ENCODE measurements around the gene SNHG17.
"Not testable (repeated sequence)": the region's sequence is repeated elsewhere in the genome, so short reads cannot be mapped to it uniquely, and the experiment has no call there.

Gene SNHG17

DNA sequence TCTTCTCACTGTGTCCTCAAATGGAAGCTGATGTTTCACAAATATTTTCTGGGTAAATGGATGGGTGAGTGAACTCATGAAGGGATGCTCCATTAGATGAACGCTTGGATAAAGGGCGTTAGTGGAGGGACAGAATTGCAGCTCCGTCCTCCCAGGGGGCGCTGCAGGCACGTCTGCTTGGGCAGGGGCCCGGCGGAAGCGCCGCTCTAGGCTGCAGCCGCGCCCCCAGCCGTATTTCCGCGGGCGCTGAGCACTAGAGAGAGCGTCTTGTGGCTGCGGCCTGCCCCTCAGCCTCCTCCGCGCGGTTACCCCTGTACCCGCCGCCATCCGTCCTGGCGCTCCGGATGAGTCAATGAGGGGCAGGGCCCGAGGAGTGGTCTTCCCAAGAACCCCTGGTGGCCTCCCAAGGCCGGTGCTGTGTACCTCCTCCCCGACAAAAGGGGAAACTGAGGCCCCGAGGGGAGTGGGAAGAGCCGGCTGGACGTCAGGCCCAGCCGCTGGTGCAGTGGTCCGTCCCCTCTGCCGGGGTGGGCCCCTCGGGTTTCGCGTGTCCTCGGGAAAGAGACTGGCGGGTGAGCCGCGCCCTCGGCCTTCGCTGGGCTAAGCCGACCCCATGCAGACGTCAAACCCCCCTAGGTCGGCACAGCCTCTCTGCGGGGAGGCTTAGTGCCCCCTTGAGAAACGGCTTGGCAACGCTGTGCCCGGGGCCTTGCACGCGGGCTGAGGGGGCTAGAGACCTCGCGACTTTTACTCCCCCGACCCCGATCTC lies 11.5 kb upstream of the SNHG17 start:
- H3K4me3 ChIP-seq (ENCODE audit: low read length), result peak overlapping the region; percentile 95
- no peaks in the 10 kb centered on the region for H3K9me3 ChIP-seq (replicated peaks; ENCODE audit: low read length)
- peaks cover 21% of the 10 kb centered on the region for H3K36me3 ChIP-seq (ENCODE audit: insufficient read depth, low read length)
- peaks cover 17% of the 10 kb centered on the region for H3K4me1 ChIP-seq (ENCODE audit: control insufficient read depth, insufficient read depth, low read length)
- peaks cover 8% of the 10 kb centered on the region for H3K27me3 ChIP-seq (ENCODE audit: control insufficient read depth, insufficient read depth, low read length)
- H3K9ac ChIP-seq (ENCODE audit: low read depth, low read length), result peak overlapping the region; percentile 99
- peak overlapping the region; percentile 90 for H3K4me2 ChIP-seq (ENCODE audit: low read length)

DNA sequence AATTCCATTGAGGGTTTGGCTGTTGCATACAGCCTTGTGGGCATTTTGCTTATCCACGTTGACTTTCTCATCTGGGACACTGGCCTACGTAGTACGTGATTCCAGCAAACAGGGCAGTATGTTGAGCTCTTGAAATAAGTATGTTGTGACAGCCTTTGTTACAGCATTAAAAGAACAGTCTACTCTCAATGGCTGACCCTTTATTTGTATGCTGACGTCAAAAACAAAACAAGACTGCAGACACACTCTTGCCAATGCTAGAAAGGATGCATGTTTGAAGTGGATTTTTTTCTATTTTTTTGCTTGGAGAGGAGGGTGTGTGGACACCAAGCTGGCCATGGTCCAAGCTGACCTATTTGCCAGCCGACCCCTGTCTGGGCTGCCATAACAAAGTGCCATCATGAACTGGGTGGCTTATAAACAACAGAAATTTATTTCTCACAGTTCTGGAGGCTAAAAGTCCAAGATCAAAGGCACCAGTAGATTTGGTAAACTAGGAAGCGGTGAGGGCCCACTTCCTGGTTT lies 10.8 kb upstream of the SNHG17 start:
- H3K4me3 ChIP-seq (ENCODE audit: low read length), result peak overlapping the region; percentile 95
- peaks cover 17% of the 10 kb centered on the region for H3K36me3 ChIP-seq (ENCODE audit: insufficient read depth, low read length)
- peak overlapping the region; percentile 90 for H3K4me2 ChIP-seq (ENCODE audit: low read length)
- no peaks in the 10 kb centered on the region for H3K9me3 ChIP-seq (replicated peaks; ENCODE audit: low read length)
- peaks cover 8% of the 10 kb centered on the region for H3K27me3 ChIP-seq (ENCODE audit: control insufficient read depth, insufficient read depth, low read length)
- H3K9ac ChIP-seq (ENCODE audit: low read depth, low read length), result peak overlapping the region; percentile 99
- H3K4me1 ChIP-seq (ENCODE audit: control insufficient read depth, insufficient read depth, low read length), result peaks cover 12% of the 10 kb centered on the region

- Histone ChIP-seq H3K36me3 (ENCODE audit: insufficient read depth, low read length) (peaks cover 12% of the 10 kb centered on the region), H3K9ac (ENCODE audit: low read depth, low read length) (no peak overlapping the region), H3K4me2 (ENCODE audit: low read length) (no peak overlapping the region), H3K9me3 (replicated peaks; ENCODE audit: low read length) (no peaks in the 10 kb centered on the region), H3K27me3 (ENCODE audit: control insufficient read depth, insufficient read depth, low read length) (peaks cover 8% of the 10 kb centered on the region), H3K4me1 (ENCODE audit: control insufficient read depth, insufficient read depth, low read length) (peaks cover 10% of the 10 kb centered on the region), H3K4me3 (ENCODE audit: low read length) (no peak overlapping the region)
These were observed 10.3 kb upstream of the SNHG17 start for GRCh38 chr20:38445381-38445796.

GRCh38 chr20:38441916-38442315 lies 6.8 kb upstream of the SNHG17 start:
- peaks cover 17% of the 10 kb centered on the region for H3K27me3 ChIP-seq (ENCODE audit: control insufficient read depth, insufficient read depth, low read length)
- no peak overlapping the region for H3K4me2 ChIP-seq (ENCODE audit: low read length)
- H3K4me3 ChIP-seq (ENCODE audit: low read length), result no peak overlapping the region
- H3K4me1 ChIP-seq (ENCODE audit: control insufficient read depth, insufficient read depth, low read length), result no peaks in the 10 kb centered on the region
- no peaks in the 10 kb centered on the region for H3K9me3 ChIP-seq (replicated peaks; ENCODE audit: low read length)
- no peak overlapping the region for H3K9ac ChIP-seq (ENCODE audit: low read depth, low read length)
- no peaks in the 10 kb centered on the region for H3K36me3 ChIP-seq (ENCODE audit: insufficient read depth, low read length)

GRCh38 chr20:38441110-38441509 lies 6.0 kb upstream of the SNHG17 start:
- not testable (repeated sequence) for H3K4me2 ChIP-seq (ENCODE audit: low read length); H3K9me3 ChIP-seq (replicated peaks; ENCODE audit: low read length); H3K4me1 ChIP-seq (ENCODE audit: control insufficient read depth, insufficient read depth, low read length); H3K4me3 ChIP-seq (ENCODE audit: low read length); H3K36me3 ChIP-seq (ENCODE audit: insufficient read depth, low read length); H3K9ac ChIP-seq (ENCODE audit: low read depth, low read length)
- peaks cover 17% of the 10 kb centered on the region for H3K27me3 ChIP-seq (ENCODE audit: control insufficient read depth, insufficient read depth, low read length)

GRCh38 chr20:38437796-38438195 lies 2.7 kb upstream of the SNHG17 start:
- Histone ChIP-seq H3K27me3 (ENCODE audit: control insufficient read depth, insufficient read depth, low read length) (peaks cover 16% of the 10 kb centered on the region), H3K4me2 (ENCODE audit: low read length) (no peak overlapping the region), H3K9me3 (replicated peaks; ENCODE audit: low read length) (no peaks in the 10 kb centered on the region), H3K4me1 (ENCODE audit: control insufficient read depth, insufficient read depth, low read length) (peaks cover 18% of the 10 kb centered on the region), H3K9ac (ENCODE audit: low read depth, low read length) (no peak overlapping the region), H3K4me3 (ENCODE audit: low read length) (no peak overlapping the region), H3K36me3 (ENCODE audit: insufficient read depth, low read length) (peaks cover 13% of the 10 kb centered on the region)

DNA sequence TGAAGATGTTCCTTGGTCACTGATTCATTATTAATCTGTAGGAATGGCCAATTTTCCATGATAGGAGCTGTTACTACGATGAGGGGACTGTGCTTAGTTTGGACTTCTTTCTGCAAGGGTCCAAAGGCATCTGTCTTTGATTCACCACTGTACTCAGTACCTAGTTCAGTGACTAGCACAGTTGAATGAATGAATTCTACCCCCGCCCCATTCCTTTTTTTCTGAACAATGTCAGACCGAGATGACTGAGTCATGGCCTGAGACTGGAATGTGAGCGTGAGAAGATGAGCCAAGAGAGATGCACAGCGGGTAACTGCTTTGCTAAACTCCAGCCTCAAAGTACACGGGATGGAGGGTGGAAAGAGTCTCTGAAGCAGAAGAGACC lies 419 bp upstream of the SNHG17 start:
- Histone ChIP-seq H3K9ac (ENCODE audit: low read depth, low read length) (no peak overlapping the region), H3K4me2 (ENCODE audit: low read length) (peak overlapping the region; percentile 92), H3K27me3 (ENCODE audit: control insufficient read depth, insufficient read depth, low read length) (peaks cover 10% of the 10 kb centered on the region), H3K36me3 (ENCODE audit: insufficient read depth, low read length) (peaks cover 36% of the 10 kb centered on the region), H3K4me3 (ENCODE audit: low read length) (peak overlapping the region; percentile 16), H3K9me3 (replicated peaks; ENCODE audit: low read length) (no peaks in the 10 kb centered on the region), H3K4me1 (ENCODE audit: control insufficient read depth, insufficient read depth, low read length) (peaks cover 34% of the 10 kb centered on the region)

- Histone ChIP-seq H3K4me1 (ENCODE audit: control insufficient read depth, insufficient read depth, low read length) (peaks cover 34% of the 10 kb centered on the region), H3K4me3 (ENCODE audit: low read length) (peak overlapping the region; percentile 88), H3K9ac (ENCODE audit: low read depth, low read length) (peak overlapping the region; percentile 94), H3K36me3 (ENCODE audit: insufficient read depth, low read length) (peaks cover 43% of the 10 kb centered on the region), H3K9me3 (replicated peaks; ENCODE audit: low read length) (no peaks in the 10 kb centered on the region), H3K27me3 (ENCODE audit: control insufficient read depth, insufficient read depth, low read length) (peaks cover 7% of the 10 kb centered on the region), H3K4me2 (ENCODE audit: low read length) (peak overlapping the region; percentile 92)
These were observed 807 bp downstream of the SNHG17 start for GRCh38 chr20:38434301-38434741.

GRCh38 chr20:38433304-38433972 lies 1.7 kb downstream of the SNHG17 start:
- no peaks in the 10 kb centered on the region for H3K9me3 ChIP-seq (replicated peaks; ENCODE audit: low read length)
- H3K4me2 ChIP-seq (ENCODE audit: low read length), result peak overlapping the region; percentile 92
- H3K4me1 ChIP-seq (ENCODE audit: control insufficient read depth, insufficient read depth, low read length), result peaks cover 35% of the 10 kb centered on the region
- H3K9ac ChIP-seq (ENCODE audit: low read depth, low read length), result peak overlapping the region; percentile 94
- no peaks in the 10 kb centered on the region for H3K27me3 ChIP-seq (ENCODE audit: control insufficient read depth, insufficient read depth, low read length)
- H3K36me3 ChIP-seq (ENCODE audit: insufficient read depth, low read length), result peaks cover 52% of the 10 kb centered on the region
- peak overlapping the region; percentile 88 for H3K4me3 ChIP-seq (ENCODE audit: low read length)

DNA sequence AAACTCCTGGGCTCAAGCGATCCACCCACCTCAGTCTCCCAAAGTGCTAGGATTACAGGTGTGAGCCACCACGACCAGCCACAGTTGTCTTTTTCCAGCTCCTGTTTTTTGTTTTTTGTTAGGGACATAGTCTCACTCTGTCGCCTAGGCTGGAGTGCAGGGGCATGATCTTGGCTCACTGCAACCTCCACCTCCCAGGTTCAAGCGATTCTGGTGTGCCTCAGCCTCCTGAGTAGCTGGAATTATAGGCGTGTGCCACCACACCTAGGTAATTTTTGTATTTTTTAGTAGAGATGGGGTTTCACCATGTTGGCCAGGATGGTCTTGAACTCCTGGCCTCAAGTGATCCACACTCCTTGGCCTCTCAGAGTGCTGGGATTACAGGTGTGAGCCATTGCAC lies 2.3 kb downstream of the SNHG17 start:
- Histone ChIP-seq H3K4me3 (ENCODE audit: low read length) (peak overlapping the region; percentile 88), H3K4me1 (ENCODE audit: control insufficient read depth, insufficient read depth, low read length) (peaks cover 41% of the 10 kb centered on the region), H3K4me2 (ENCODE audit: low read length) (peak overlapping the region; percentile 92), H3K36me3 (ENCODE audit: insufficient read depth, low read length) (peaks cover 57% of the 10 kb centered on the region)
- not testable (repeated sequence) for H3K9me3 ChIP-seq (replicated peaks; ENCODE audit: low read length); H3K27me3 ChIP-seq (ENCODE audit: control insufficient read depth, insufficient read depth, low read length); H3K9ac ChIP-seq (ENCODE audit: low read depth, low read length)

DNA sequence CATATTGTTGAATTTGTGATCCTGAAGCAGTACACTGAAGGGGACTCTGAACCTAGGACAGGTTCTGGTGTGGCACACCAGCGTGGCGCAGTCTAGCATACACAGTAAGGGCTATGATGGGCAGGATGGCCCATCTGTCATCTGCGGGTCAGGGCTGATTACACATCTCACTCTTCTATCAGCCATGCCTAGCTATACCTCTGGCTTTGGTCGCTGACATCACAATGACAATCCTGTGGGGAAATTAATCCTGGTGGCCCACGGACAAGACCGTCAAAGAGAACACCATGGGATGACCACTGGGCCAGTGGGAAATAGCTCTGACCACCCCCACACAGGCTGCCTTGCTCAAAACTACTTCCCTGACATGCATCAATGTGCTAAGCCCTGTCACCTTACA lies 2.8 kb downstream of the SNHG17 start:
- no peaks in the 10 kb centered on the region for H3K9me3 ChIP-seq (replicated peaks; ENCODE audit: low read length)
- peaks cover 63% of the 10 kb centered on the region for H3K36me3 ChIP-seq (ENCODE audit: insufficient read depth, low read length)
- no peaks in the 10 kb centered on the region for H3K27me3 ChIP-seq (ENCODE audit: control insufficient read depth, insufficient read depth, low read length)
- H3K4me2 ChIP-seq (ENCODE audit: low read length), result peak overlapping the region; percentile 92
- H3K4me3 ChIP-seq (ENCODE audit: low read length), result peak overlapping the region; percentile 14
- peaks cover 47% of the 10 kb centered on the region for H3K4me1 ChIP-seq (ENCODE audit: control insufficient read depth, insufficient read depth, low read length)
- no peak overlapping the region for H3K9ac ChIP-seq (ENCODE audit: low read depth, low read length)

Data from skeletal muscle satellite cell (primary cell).